IPS DF 6.9 (cell line): ENCODE measurements around the gene APOBEC3G.

Source experiments
- DNase-seq: peaks from one replicate; pipeline ENCODE4 v3.0.0-alpha.2; 2013; ENCODE audit warnings: low read depth, low spot score
- H3K27ac ChIP-seq: one replicate; pipeline ENCODE4 v1.5.1; 2013; ENCODE audit warnings: low read length, control low read depth
- H3K27me3 ChIP-seq: 2 replicates; pipeline ENCODE4 v1.6.1; 2013; ENCODE audit warnings: mild to moderate bottlenecking, low read length; ENCODE audit not compliant: control insufficient read depth, insufficient read depth
- H3K36me3 ChIP-seq: 2 replicates; pipeline ENCODE4 v1.6.1; 2013; ENCODE audit warnings: low read length; ENCODE audit not compliant: control insufficient read depth, insufficient read depth
- H3K4me1 ChIP-seq: 2 replicates; pipeline ENCODE4 v1.6.1; 2013; ENCODE audit warnings: low read length; ENCODE audit not compliant: control insufficient read depth, insufficient read depth
- H3K4me3 ChIP-seq: 2 replicates; pipeline ENCODE4 v1.5.1; 2013; ENCODE audit warnings: mild to moderate bottlenecking, low read length
- H3K9me3 ChIP-seq: 2 replicates; pipeline ENCODE4 v1.6.1; 2013; ENCODE audit warnings: low read length, inconsistent platforms; ENCODE audit not compliant: control insufficient read depth, insufficient read depth
- WGBS: extraction: QIAGEN DNeasy Blood & Tissue Kit; methylation state at CpG from one replicate; pipeline ENCODE4 v1.1.7; 2013; ENCODE audit warnings: mixed read lengths, missing lambda C conversion rate; ENCODE audit not compliant: insufficient read length, insufficient coverage; 5-methylcytosine and 5-hydroxymethylcytosine counted together

Gene APOBEC3G

DNA sequence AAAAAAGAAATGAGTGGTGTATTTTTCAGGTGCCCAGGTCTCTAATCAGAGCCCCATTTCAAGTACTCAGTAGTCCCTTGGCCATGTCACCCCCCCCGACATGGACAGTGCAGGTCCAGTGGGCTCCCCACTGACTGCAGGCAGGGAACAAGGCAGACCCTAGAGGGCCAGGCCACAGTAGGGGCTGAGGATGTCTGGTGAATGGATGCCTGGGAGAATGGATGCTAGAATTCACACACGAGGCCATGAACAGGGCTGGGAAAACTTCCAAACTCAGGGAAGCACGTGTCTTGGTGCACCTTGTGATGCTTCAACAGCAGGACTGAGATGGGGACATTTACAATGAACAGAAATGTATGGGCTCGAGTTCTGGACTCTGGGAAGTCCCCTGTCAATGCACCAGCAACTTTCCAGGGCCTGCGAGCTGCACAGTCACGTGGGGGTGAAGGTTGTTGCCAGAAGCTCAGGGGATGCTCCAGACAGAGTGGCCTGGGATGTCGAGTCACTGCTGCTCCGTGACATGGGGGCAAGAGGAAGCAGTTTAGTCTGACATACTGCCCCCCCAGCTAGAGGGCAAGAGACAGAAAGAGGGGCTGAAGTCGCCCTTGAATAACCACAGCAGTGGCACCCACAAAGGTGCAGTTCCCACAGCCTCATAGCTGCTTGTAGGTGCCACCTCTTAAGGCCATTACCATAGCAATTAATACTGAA is 3.1 kb downstream of the APOBEC3G start:
- DNase-seq = no peak
- Histone ChIP-seq H3K27me3 (no peaks in the 10 kb centered on the region), H3K4me3 (no peak overlapping the region), H3K36me3 (no peaks in the 10 kb centered on the region), H3K4me1 (0 out of 2 replicates have a peak, but pooled peaks cover 1% of the 10 kb centered on the region), H3K27ac (no peak overlapping the region), H3K9me3 (no peaks in the 10 kb centered on the region)
- no CpG with 5 or more reads among the region's 9 CpGs for WGBS

GRCh38 chr22:39081016-39081415 is 3.9 kb downstream of the APOBEC3G start:
- H3K27ac ChIP-seq = no peak overlapping the region
- no peaks in the 10 kb centered on the region for H3K9me3 ChIP-seq
- DNase-seq = no peak
- no peaks in the 10 kb centered on the region for H3K27me3 ChIP-seq
- 0 out of 2 replicates have a peak, but pooled peaks cover 1% of the 10 kb centered on the region for H3K4me1 ChIP-seq
- no peaks in the 10 kb centered on the region for H3K36me3 ChIP-seq
- no peak overlapping the region for H3K4me3 ChIP-seq
- WGBS = no CpG with 5 or more reads among the region's 12 CpGs

DNA sequence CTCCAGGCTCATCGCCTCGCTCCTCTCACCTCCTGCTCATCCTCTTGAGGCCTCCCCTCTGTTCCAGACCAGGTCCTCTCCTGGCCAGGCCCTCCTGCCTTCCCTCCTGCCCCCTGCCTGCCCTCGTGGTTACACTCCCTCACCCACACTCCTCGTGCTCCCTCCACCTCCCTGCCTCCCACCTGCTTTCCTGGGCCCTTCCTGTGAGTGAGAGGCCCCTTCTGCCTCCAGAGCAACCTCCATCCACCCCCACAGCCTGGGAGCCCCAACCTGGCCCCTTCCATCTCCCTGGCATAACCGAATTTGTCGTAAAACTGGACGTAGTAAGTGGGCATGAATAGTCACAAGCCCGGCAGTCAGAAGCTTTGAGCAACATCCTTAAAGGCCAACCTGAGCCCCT is 4.5 kb downstream of the APOBEC3G start:
- H3K4me3 ChIP-seq = no peak overlapping the region
- H3K4me1 ChIP-seq = peaks cover 1% of the 10 kb centered on the region; the same call in 1 of the 2 replicates
- no CpG with 5 or more reads among the region's 8 CpGs for WGBS
- no peaks in the 10 kb centered on the region for H3K36me3 ChIP-seq
- no peak for DNase-seq
- no peaks in the 10 kb centered on the region for H3K27me3 ChIP-seq
- H3K27ac ChIP-seq = no peak overlapping the region
- H3K9me3 ChIP-seq = no peaks in the 10 kb centered on the region

DNA sequence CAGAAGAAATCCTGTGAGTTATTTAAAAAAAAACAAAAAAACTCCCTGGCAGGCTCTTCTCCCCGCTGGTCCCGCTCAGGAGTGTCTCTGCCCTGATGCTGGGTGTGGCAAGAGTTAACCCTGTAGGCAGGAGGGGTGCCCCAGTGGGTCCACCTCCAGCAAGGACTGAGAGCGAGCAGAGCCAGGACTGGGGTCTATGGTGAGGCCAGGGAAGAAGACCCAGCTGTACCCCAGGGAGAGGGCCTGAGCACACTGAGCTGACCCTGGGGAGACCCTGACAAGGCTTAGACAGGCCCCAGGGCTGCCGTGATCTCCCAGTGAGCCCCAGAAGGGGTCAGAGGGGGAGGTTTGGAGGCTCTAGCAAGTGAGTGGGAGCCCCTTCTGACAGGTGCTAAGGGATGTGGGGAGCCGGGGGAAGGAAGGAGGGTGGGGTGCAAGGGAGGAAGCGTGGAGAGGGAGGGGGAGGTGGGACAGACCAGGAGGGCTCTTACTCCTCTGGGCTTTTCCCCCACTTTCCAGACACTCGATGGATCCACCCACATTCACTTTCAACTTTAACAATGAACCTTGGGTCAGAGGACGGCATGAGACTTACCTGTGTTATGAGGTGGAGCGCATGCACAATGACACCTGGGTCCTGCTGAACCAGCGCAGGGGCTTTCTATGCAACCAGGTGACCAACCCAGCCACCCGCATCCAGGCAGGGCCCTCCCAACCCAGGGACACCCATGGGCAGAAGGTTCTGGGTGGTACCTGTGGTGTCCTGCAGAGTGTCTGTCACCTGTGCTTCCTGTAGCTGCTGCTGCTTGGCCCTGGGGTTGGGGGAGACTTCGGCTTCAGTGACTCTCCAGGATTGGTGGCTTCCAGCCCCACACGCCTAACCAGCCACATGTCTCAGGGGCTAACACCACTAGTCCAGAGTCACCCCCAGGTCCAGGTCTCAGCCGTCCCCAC is 6.4 kb downstream of the APOBEC3G start:
- DNase-seq = no peak
- Histone ChIP-seq H3K4me1 (peaks cover 2% of the 10 kb centered on the region), H3K4me3 (no peak overlapping the region), H3K36me3 (no peaks in the 10 kb centered on the region), H3K27ac (no peak overlapping the region), H3K9me3 (no peaks in the 10 kb centered on the region), H3K27me3 (no peaks in the 10 kb centered on the region)
- WGBS = no CpG with 5 or more reads among the region's 14 CpGs

- no peak overlapping the region for H3K27ac ChIP-seq
- no peaks in the 10 kb centered on the region for H3K36me3 ChIP-seq
- no peak overlapping the region for H3K4me3 ChIP-seq
- no CpG with 5 or more reads among the region's 8 CpGs for whole genome bisulfite sequencing
- no peaks in the 10 kb centered on the region for H3K9me3 ChIP-seq
- H3K4me1 ChIP-seq = peaks cover 2% of the 10 kb centered on the region
- H3K27me3 ChIP-seq = no peaks in the 10 kb centered on the region
- DNase-seq = no peak
Observed at GRCh38 chr22:39084666-39085065, 7.6 kb downstream of the APOBEC3G start.

- Histone ChIP-seq H3K4me1 (peaks cover 2% of the 10 kb centered on the region), H3K27ac (no peak overlapping the region), H3K27me3 (no peaks in the 10 kb centered on the region), H3K9me3 (no peaks in the 10 kb centered on the region), H3K36me3 (no peaks in the 10 kb centered on the region), H3K4me3 (no peak overlapping the region)
- no CpG with 5 or more reads among the region's 6 CpGs for WGBS
- DNase-seq = no peak
Observed at GRCh38 chr22:39087098-39087497, 10.0 kb downstream of the APOBEC3G start.

DNA sequence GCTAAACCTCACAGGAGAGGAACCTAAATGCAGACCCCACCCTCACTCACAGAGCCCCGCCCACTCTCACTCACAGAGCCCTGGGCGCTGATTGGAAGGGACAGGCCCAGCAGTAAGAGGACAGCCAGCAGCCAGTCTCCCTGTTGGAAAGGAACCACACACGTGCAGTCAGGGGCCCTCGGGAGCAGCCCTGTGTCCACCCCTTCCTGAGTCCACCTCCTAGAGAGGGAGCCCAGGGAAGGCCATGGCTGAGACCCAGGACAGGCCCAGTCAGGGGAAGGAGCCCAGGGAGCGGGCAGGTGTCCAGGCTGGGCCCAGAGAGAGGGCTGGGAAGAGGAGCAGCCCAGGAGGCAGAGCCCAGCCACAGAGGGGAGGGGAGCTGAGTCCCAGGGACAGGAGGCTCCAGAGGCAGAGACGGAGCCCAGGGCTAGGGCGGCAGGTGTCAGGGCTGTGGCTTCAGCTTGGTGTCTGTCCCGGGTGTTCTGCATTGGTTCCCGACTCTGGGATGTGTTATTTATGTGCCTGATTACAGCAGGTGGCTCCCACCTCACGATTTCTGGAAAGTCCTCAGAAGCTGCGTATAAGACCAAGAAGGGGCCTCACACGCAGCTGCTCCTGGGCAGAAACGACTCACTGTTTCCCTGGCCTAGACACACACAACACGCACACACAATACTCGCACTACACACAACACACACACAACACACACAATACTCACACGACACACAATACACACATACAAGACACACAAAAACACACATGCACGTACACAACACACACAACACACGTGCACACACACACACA is 11.0 kb downstream of the APOBEC3G start:
- Histone ChIP-seq H3K27me3 (no peaks in the 10 kb centered on the region), H3K27ac (no peak overlapping the region), H3K4me1 (peaks cover 2% of the 10 kb centered on the region), H3K4me3 (no peak overlapping the region), H3K36me3 (no peaks in the 10 kb centered on the region), H3K9me3 (no peaks in the 10 kb centered on the region)
- DNase-seq = no peak
- WGBS = 100% methylated on average over 5 of the region's 18 CpGs

- no CpG with 5 or more reads among the region's 5 CpGs for WGBS
- no peak overlapping the region for H3K27ac ChIP-seq
- peaks cover 2% of the 10 kb centered on the region for H3K4me1 ChIP-seq
Observed at GRCh38 chr22:39088685-39089032, 11.6 kb downstream of the APOBEC3G start.

GRCh38 chr22:39089928-39090327 is 12.9 kb downstream of the APOBEC3G start:
- Histone ChIP-seq H3K4me3 (no peak overlapping the region), H3K27ac (no peak overlapping the region), H3K9me3 (no peaks in the 10 kb centered on the region), H3K27me3 (no peaks in the 10 kb centered on the region), H3K4me1 (peaks cover 2% of the 10 kb centered on the region), H3K36me3 (no peaks in the 10 kb centered on the region)
- WGBS = no CpG with 5 or more reads among the region's 6 CpGs
- DNase-seq = no peak

More at GRCh38 chr22:39088685-39089032, 11.6 kb downstream of the APOBEC3G start:
- Histone ChIP-seq H3K9me3 (no peaks in the 10 kb centered on the region), H3K4me3 (no peak overlapping the region), H3K36me3 (no peaks in the 10 kb centered on the region), H3K27me3 (no peaks in the 10 kb centered on the region)
- DNase-seq = no peak

GRCh38 chr22:39090426-39091064 is 13.5 kb downstream of the APOBEC3G start:
- H3K27ac ChIP-seq = no peak overlapping the region
- H3K4me1 ChIP-seq = peaks cover 2% of the 10 kb centered on the region
- H3K9me3 ChIP-seq = no peaks in the 10 kb centered on the region
- no peak for DNase-seq
- no peak overlapping the region for H3K4me3 ChIP-seq
- WGBS = no CpG with 5 or more reads among the region's 15 CpGs
- H3K36me3 ChIP-seq = no peaks in the 10 kb centered on the region
- H3K27me3 ChIP-seq = no peaks in the 10 kb centered on the region
